Measurements from ENCODE around the gene PCMTD2.

The PCMTD2 gene

GRCh38 chr20:64238851-64239387 lies 16.6 kb upstream of the PCMTD2 start:
- no peaks in the 10 kb centered on the region for H3K9me3 ChIP-seq (ENCODE audit: low read length)
- H3K27me3 ChIP-seq (ENCODE audit: insufficient read depth, low read length): no peaks in the 10 kb centered on the region
- no peaks in the 10 kb centered on the region for H3F3A ChIP-seq (ENCODE audit: insufficient read depth, low read length)
- no peak for TF ChIP-seq EZH2 (IDR thresholded peaks at IDR 0.05; ENCODE audit: borderline replicate concordance, low read length)
- TF ChIP-seq CTCF (IDR thresholded peaks at IDR 0.05; ENCODE audit: low read length): peak; percentile 24; the same call in 1 of the 2 replicates
- no peak overlapping the region for H3K4me3 ChIP-seq (ENCODE audit: low read depth, low read length, poor library complexity, severe bottlenecking)
- H3K27ac ChIP-seq (ENCODE audit: low read depth, low read length, poor library complexity, severe bottlenecking): no peak overlapping the region
- no peak overlapping the region for H2AFZ ChIP-seq (ENCODE audit: low read length)
- no peaks in the 10 kb centered on the region for H3K36me3 ChIP-seq (ENCODE audit: insufficient read depth, low read length)
- H3K9me2 ChIP-seq (ENCODE audit: low read depth, low read length): no peaks in the 10 kb centered on the region
- H3K79me2 ChIP-seq (ENCODE audit: insufficient read depth, low read length): no peaks in the 10 kb centered on the region
- H3K9ac ChIP-seq (ENCODE audit: low read length): no peak overlapping the region
- H3K4me1 ChIP-seq (ENCODE audit: insufficient read depth, low read length, severe bottlenecking): no peaks in the 10 kb centered on the region
- H3K4me2 ChIP-seq (ENCODE audit: low read length): no peak overlapping the region
- no peaks in the 10 kb centered on the region for H4K20me1 ChIP-seq (ENCODE audit: insufficient read depth, low read length)

DNA sequence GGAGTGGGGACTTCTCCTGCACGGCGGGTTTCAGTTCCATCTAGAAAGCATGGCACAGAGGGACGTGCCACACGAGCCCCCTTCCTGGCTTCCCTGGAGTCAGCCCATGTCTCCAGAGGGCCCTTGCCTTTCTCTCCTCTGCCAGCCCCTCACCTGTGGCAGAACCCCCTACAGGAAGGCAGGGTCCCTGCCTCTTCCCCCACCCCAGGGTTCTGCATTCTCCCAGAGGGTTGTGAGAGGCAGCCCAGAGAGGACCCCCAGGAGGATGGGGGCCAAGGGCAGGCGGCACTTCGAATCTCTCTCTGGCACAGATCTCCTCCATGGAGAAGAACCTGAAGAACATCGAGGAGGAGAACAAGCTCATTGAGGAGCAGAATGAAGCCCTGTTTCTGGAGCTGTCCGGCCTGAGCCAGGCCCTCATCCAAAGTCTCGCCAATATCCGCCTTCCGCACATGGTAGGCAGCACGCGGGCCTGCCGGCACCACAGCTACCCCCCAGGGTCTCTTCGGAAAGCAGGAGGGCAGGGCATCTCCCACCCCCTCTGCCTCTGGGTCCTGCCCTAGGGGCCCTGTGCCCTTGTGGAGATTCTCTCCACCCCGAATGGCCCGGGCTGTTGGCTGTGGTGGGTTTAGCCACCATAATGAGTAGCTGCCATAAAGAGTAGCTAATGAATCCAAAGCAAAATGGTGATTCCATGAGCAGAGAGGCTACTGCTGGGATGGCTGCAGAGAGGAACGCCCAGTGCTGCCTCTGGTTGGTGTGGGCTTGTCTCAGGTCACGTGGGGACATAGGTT lies 15.9 kb upstream of the PCMTD2 start:
- no peak overlapping the region for H3K4me2 ChIP-seq (ENCODE audit: low read length)
- TF ChIP-seq CTCF (IDR thresholded peaks at IDR 0.05; ENCODE audit: low read length): no peak
- no peak for TF ChIP-seq EZH2 (IDR thresholded peaks at IDR 0.05; ENCODE audit: borderline replicate concordance, low read length)
- no peak overlapping the region for H3K27ac ChIP-seq (ENCODE audit: low read depth, low read length, poor library complexity, severe bottlenecking)
- H3K36me3 ChIP-seq (ENCODE audit: insufficient read depth, low read length): no peaks in the 10 kb centered on the region
- no peak overlapping the region for H2AFZ ChIP-seq (ENCODE audit: low read length)
- H3K79me2 ChIP-seq (ENCODE audit: insufficient read depth, low read length): no peaks in the 10 kb centered on the region
- peaks cover 4% of the 10 kb centered on the region; the same call in 1 of the 2 replicates for H3K27me3 ChIP-seq (ENCODE audit: insufficient read depth, low read length)
- no peaks in the 10 kb centered on the region for H3F3A ChIP-seq (ENCODE audit: insufficient read depth, low read length)
- H3K9me3 ChIP-seq (ENCODE audit: low read length): no peaks in the 10 kb centered on the region
- H3K9ac ChIP-seq (ENCODE audit: low read length): no peak overlapping the region
- no peaks in the 10 kb centered on the region for H3K4me1 ChIP-seq (ENCODE audit: insufficient read depth, low read length, severe bottlenecking)
- no peaks in the 10 kb centered on the region for H3K9me2 ChIP-seq (ENCODE audit: low read depth, low read length)
- no peaks in the 10 kb centered on the region for H4K20me1 ChIP-seq (ENCODE audit: insufficient read depth, low read length)
- no peak overlapping the region for H3K4me3 ChIP-seq (ENCODE audit: low read depth, low read length, poor library complexity, severe bottlenecking)

GRCh38 chr20:64240243-64241015 lies 15.1 kb upstream of the PCMTD2 start:
- no peak overlapping the region for H2AFZ ChIP-seq (ENCODE audit: low read length)
- no peak overlapping the region for H3K27ac ChIP-seq (ENCODE audit: low read depth, low read length, poor library complexity, severe bottlenecking)
- H4K20me1 ChIP-seq (ENCODE audit: insufficient read depth, low read length): no peaks in the 10 kb centered on the region
- no peaks in the 10 kb centered on the region for H3K4me1 ChIP-seq (ENCODE audit: insufficient read depth, low read length, severe bottlenecking)
- no peaks in the 10 kb centered on the region for H3K9me2 ChIP-seq (ENCODE audit: low read depth, low read length)
- peaks cover 5% of the 10 kb centered on the region; the same call in 1 of the 2 replicates for H3K27me3 ChIP-seq (ENCODE audit: insufficient read depth, low read length)
- no peaks in the 10 kb centered on the region for H3K79me2 ChIP-seq (ENCODE audit: insufficient read depth, low read length)
- TF ChIP-seq EZH2 (IDR thresholded peaks at IDR 0.05; ENCODE audit: borderline replicate concordance, low read length) (no peak), CTCF (IDR thresholded peaks at IDR 0.05; ENCODE audit: low read length) (no peak)
- H3F3A ChIP-seq (ENCODE audit: insufficient read depth, low read length): no peaks in the 10 kb centered on the region
- H3K9ac ChIP-seq (ENCODE audit: low read length): no peak overlapping the region
- H3K9me3 ChIP-seq (ENCODE audit: low read length): no peaks in the 10 kb centered on the region
- no peak overlapping the region for H3K4me2 ChIP-seq (ENCODE audit: low read length)
- H3K4me3 ChIP-seq (ENCODE audit: low read depth, low read length, poor library complexity, severe bottlenecking): no peak overlapping the region
- no peaks in the 10 kb centered on the region for H3K36me3 ChIP-seq (ENCODE audit: insufficient read depth, low read length)
